ENCODE measurements around the gene OMA1. TPM values are rescaled to one million over a fixed set of nuclear protein-coding genes. Genes with fewer than 3 reads are reported as not detected.
"Not testable (repeated sequence)": the region's sequence is repeated elsewhere in the genome, so short reads cannot be mapped to it uniquely, and the experiment has no call there.

The OMA1 gene
- polyA plus RNA-seq, 3 donors: 11.2 to 24.5 (median 15.3) TPM

DNA sequence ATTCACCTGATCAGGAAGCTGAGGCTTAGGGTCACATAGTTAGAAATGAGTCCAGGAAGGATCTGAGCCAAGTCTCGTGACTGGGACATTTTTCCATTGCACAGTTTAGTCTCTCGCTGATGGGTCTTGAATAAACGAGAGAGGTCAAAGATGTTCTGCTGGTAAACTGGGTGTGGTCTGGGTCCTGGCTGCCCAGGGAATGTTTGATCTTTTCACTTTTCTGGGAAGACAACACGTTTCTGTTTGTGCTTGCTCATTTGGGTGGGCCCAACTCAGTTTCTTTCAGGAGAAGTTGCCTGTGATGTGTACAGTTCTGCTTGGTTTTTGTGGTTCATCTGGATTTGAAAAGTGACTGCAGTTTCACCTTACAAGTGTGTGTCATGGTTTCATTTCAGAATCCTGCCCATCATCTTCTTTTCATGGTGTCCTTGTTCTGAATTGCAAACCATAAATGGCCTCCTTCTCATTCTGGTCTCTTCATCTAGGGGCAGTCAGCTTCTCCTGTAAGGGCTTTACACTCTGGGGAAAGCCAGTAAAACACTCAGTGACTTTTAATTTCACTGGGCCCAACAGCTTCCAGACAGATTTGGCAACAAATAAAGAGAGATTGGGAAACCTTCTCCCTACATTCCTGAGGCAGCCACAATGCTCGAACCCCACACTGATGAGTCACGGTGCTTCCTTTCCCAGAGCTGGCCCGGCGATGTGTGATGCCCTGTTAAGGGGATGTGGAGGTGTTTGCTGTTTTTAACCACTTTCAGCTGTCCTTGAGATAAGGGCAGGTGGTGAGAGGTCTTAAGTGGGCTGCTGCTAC lies 37.8 kb upstream of the OMA1 start:
- peaks cover 23% of the 10 kb centered on the region for H3K4me1 Mint-ChIP-seq
- WGBS (ENCODE audit: insufficient coverage): 21% methylated on average over 4 of the region's 8 CpGs
- intact Hi-C loops (cut with micrococcal nuclease): no loop called here
- peak overlapping the region in 2 of 3 experiments; percentile 25 to 68 for H3K4me3 ChIP-seq (replicated peaks in 1 of 3; ENCODE audit: low read depth in 2 of 3, low read length in 3 of 3)
- peak overlapping the region; percentile 14 to 72 for H3K4me3 Mint-ChIP-seq
- H4K20me1 ChIP-seq (ENCODE audit: insufficient read depth, low read length): no peaks in the 10 kb centered on the region
- H3K36me3 ChIP-seq (replicated peaks in 1 of 2; ENCODE audit: control insufficient read depth in 1 of 2, insufficient read depth in 2 of 2, low read length in 2 of 2): no peaks in the 10 kb centered on the region
- peaks cover 51% of the 10 kb centered on the region for H3K79me2 ChIP-seq (ENCODE audit: insufficient read depth, low read length)
- H3K27ac Mint-ChIP-seq: peak overlapping the region in 6 of 7 donors; percentile 40 to 82 (median 68)
- peaks cover 0 to 4% of the 10 kb centered on the region in 2 donors for H3K36me3 Mint-ChIP-seq
- no peaks in the 10 kb centered on the region for H3K9me3 ChIP-seq (replicated peaks in 1 of 2; ENCODE audit: control insufficient read depth in 1 of 2, insufficient read depth in 1 of 2, low read length in 2 of 2)
- H3K4me2 ChIP-seq (replicated peaks; ENCODE audit: extremely low read depth, low read length, poor library complexity, severe bottlenecking): peak overlapping the region; percentile 75
- peaks cover 0 to 5% of the 10 kb centered on the region in 2 donors for H3K27me3 ChIP-seq (ENCODE audit: control insufficient read depth in 2 of 2, insufficient read depth in 2 of 2, low read length in 2 of 2)
- H3K27me3 Mint-ChIP-seq (ENCODE audit: low read depth in 3 of 3): peaks cover 3 to 12% (median 8%) of the 10 kb centered on the region in 3 donors
- H2AFZ ChIP-seq (ENCODE audit: insufficient read depth, low read depth, low read length, poor library complexity, severe bottlenecking): no peak overlapping the region
- peaks cover 0 to 1% (median 0%) of the 10 kb centered on the region in 7 donors for H3K9me3 Mint-ChIP-seq
- H3K4me1 ChIP-seq (ENCODE audit: control insufficient read depth in 1 of 2, insufficient read depth in 2 of 2, low read length in 2 of 2): peaks cover 21 to 43% of the 10 kb centered on the region in 2 donors
- H3K27ac ChIP-seq (ENCODE audit: low read depth in 1 of 2, low read length in 2 of 2): peak overlapping the region in 1 of 2 donors; percentile 83
- TF ChIP-seq, protein P1, sequence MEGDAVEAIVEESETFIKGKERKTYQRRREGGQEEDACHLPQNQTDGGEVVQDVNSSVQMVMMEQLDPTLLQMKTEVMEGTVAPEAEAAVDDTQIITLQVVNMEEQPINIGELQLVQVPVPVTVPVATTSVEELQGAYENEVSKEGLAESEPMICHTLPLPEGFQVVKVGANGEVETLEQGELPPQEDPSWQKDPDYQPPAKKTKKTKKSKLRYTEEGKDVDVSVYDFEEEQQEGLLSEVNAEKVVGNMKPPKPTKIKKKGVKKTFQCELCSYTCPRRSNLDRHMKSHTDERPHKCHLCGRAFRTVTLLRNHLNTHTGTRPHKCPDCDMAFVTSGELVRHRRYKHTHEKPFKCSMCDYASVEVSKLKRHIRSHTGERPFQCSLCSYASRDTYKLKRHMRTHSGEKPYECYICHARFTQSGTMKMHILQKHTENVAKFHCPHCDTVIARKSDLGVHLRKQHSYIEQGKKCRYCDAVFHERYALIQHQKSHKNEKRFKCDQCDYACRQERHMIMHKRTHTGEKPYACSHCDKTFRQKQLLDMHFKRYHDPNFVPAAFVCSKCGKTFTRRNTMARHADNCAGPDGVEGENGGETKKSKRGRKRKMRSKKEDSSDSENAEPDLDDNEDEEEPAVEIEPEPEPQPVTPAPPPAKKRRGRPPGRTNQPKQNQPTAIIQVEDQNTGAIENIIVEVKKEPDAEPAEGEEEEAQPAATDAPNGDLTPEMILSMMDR (IDR thresholded peaks at IDR 0.05): no peak
- DNase-seq: peak; percentile 38 to 65 (median 40)
- peak overlapping the region; percentile 28 for H3K9ac ChIP-seq (ENCODE audit: insufficient read depth, low read length, poor library complexity, severe bottlenecking)

DNA sequence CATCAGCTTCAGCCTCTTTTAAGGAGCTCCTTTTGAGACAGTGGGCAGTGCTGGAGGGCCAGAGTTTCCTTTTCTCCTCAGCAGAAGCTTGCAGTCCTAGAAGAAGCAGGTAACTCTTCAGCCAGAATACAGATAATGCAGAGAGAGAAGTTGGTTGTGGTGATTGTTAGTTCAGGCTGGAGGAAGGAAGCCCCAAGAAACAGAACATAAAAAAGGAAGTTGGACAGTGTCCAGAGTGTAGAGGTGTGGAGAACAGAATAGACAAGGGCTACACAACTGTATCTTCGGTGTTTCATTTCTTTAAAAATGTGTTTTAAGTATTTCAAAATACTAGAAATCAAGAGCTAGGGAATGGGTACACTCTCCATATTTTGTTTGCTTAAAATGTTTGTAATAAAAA lies 37.0 kb upstream of the OMA1 start:
- H2AFZ ChIP-seq (ENCODE audit: insufficient read depth, low read depth, low read length, poor library complexity, severe bottlenecking): no peak overlapping the region

DNA sequence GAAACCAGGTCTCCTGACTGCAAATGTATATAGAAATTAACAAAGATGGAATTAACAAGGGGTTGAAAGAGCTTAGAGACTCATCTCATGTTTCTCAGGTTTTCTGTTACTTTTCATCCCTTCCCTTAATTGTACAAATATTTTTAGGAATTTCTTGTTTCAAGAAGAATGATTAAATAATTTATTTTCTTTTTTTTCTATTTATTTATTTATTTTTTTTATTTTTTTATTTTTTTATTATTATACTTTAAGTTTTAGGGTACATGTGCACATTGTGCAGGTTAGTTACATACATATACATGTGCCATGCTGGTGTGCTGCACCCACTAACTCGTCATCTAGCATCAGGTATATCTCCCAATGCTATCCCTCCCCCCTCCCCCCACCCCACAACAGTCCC lies 35.6 kb upstream of the OMA1 start:
- Mint-ChIP-seq H3K27me3 (ENCODE audit: low read depth in 3 of 3) (peaks cover 16 to 33% (median 29%) of the 10 kb centered on the region in 3 donors), H3K36me3 (peaks cover 5 to 10% of the 10 kb centered on the region in 2 donors), H3K4me1 (peaks cover 32% of the 10 kb centered on the region)
- H3K27me3 ChIP-seq (ENCODE audit: control insufficient read depth in 2 of 2, insufficient read depth in 2 of 2, low read length in 2 of 2): peaks cover 3 to 23% of the 10 kb centered on the region in 2 donors
- H3K4me2 ChIP-seq (replicated peaks; ENCODE audit: extremely low read depth, low read length, poor library complexity, severe bottlenecking); H3K9ac ChIP-seq (ENCODE audit: insufficient read depth, low read length, poor library complexity, severe bottlenecking); intact Hi-C loops (cut with micrococcal nuclease); DNase-seq; H3K27ac ChIP-seq (ENCODE audit: low read depth in 1 of 2, low read length in 2 of 2); H3K9me3 Mint-ChIP-seq; H3K9me3 ChIP-seq (replicated peaks in 1 of 2; ENCODE audit: control insufficient read depth in 1 of 2, insufficient read depth in 1 of 2, low read length in 2 of 2); H2AFZ ChIP-seq (ENCODE audit: insufficient read depth, low read depth, low read length, poor library complexity, severe bottlenecking); H4K20me1 ChIP-seq (ENCODE audit: insufficient read depth, low read length); H3K4me3 ChIP-seq (replicated peaks in 1 of 3; ENCODE audit: low read depth in 2 of 3, low read length in 3 of 3); H3K4me3 Mint-ChIP-seq; H3K36me3 ChIP-seq (replicated peaks in 1 of 2; ENCODE audit: control insufficient read depth in 1 of 2, insufficient read depth in 2 of 2, low read length in 2 of 2); H3K27ac Mint-ChIP-seq: not testable (repeated sequence)
- peaks cover 46% of the 10 kb centered on the region for H3K79me2 ChIP-seq (ENCODE audit: insufficient read depth, low read length)
- no CpG with 5 or more reads among the region's 1 CpG for WGBS (ENCODE audit: insufficient coverage)
- H3K4me1 ChIP-seq (ENCODE audit: control insufficient read depth in 1 of 2, insufficient read depth in 2 of 2, low read length in 2 of 2): peaks cover 32 to 57% of the 10 kb centered on the region in 2 donors

More for the DNA sequence above, 37.0 kb upstream of the OMA1 start:
- no peaks in the 10 kb centered on the region for H3K9me3 ChIP-seq (replicated peaks in 1 of 2; ENCODE audit: control insufficient read depth in 1 of 2, insufficient read depth in 1 of 2, low read length in 2 of 2)
- peaks cover 0 to 3% (median 0%) of the 10 kb centered on the region in 7 donors for H3K9me3 Mint-ChIP-seq
- no CpG with 5 or more reads among the region's 1 CpG for WGBS (ENCODE audit: insufficient coverage)
- peak; percentile 52 to 72 (median 62) for DNase-seq
- no peak overlapping the region for H3K9ac ChIP-seq (ENCODE audit: insufficient read depth, low read length, poor library complexity, severe bottlenecking)
- peaks cover 23% of the 10 kb centered on the region for H3K4me1 Mint-ChIP-seq
- peak overlapping the region; percentile 75 for H3K4me2 ChIP-seq (replicated peaks; ENCODE audit: extremely low read depth, low read length, poor library complexity, severe bottlenecking)
- no peaks in the 10 kb centered on the region for H4K20me1 ChIP-seq (ENCODE audit: insufficient read depth, low read length)
- H3K36me3 ChIP-seq (replicated peaks in 1 of 2; ENCODE audit: control insufficient read depth in 1 of 2, insufficient read depth in 2 of 2, low read length in 2 of 2): no peaks in the 10 kb centered on the region
- intact Hi-C loops (cut with micrococcal nuclease): no loop called here
- TF ChIP-seq, protein P1 (IDR thresholded peaks at IDR 0.05): no peak
- H3K79me2 ChIP-seq (ENCODE audit: insufficient read depth, low read length): peaks cover 48% of the 10 kb centered on the region
- H3K4me3 ChIP-seq (replicated peaks in 1 of 3; ENCODE audit: low read depth in 2 of 3, low read length in 3 of 3): peak overlapping the region in 2 of 3 experiments; percentile 25 to 68
- peaks cover 7 to 20% (median 15%) of the 10 kb centered on the region in 3 donors for H3K27me3 Mint-ChIP-seq (ENCODE audit: low read depth in 3 of 3)
- H3K27me3 ChIP-seq (ENCODE audit: control insufficient read depth in 2 of 2, insufficient read depth in 2 of 2, low read length in 2 of 2): peaks cover 0 to 10% of the 10 kb centered on the region in 2 donors
- H3K4me3 Mint-ChIP-seq: peak overlapping the region; percentile 14 to 72
- peak overlapping the region; percentile 28 to 83 for H3K27ac ChIP-seq (ENCODE audit: low read depth in 1 of 2, low read length in 2 of 2)
- peak overlapping the region; percentile 7 to 82 (median 69) for H3K27ac Mint-ChIP-seq
- peaks cover 21 to 43% of the 10 kb centered on the region in 2 donors for H3K4me1 ChIP-seq (ENCODE audit: control insufficient read depth in 1 of 2, insufficient read depth in 2 of 2, low read length in 2 of 2)
- H3K36me3 Mint-ChIP-seq: peaks cover 0 to 4% of the 10 kb centered on the region in 2 donors
